ENCODE data around the gene CACNA2D4. TPM values are rescaled to one million over a fixed set of nuclear protein-coding genes. Genes with fewer than 3 reads are reported as not detected.

Gene CACNA2D4
- total RNA-seq, 1 experiment from 2014 or later: 0.37 TPM

- Histone ChIP-seq H3K4me3 (ENCODE audit: low read length) (no peak overlapping the region), H3K27ac (ENCODE audit: low read length) (no peak overlapping the region), H2AFZ (ENCODE audit: low read length) (no peak overlapping the region), H3K36me3 (ENCODE audit: insufficient read depth, low read length) (no peaks in the 10 kb centered on the region), H3K4me1 (ENCODE audit: low read length) (no peaks in the 10 kb centered on the region), H3K79me2 (ENCODE audit: low read length) (no peaks in the 10 kb centered on the region), H3K9me3 (ENCODE audit: low read length) (no peaks in the 10 kb centered on the region), H4K20me1 (ENCODE audit: insufficient read depth, low read depth, low read length) (no peaks in the 10 kb centered on the region), H3K4me2 (ENCODE audit: low read depth, low read length, poor library complexity, severe bottlenecking) (no peak overlapping the region), H3K9ac (ENCODE audit: low read length) (no peak overlapping the region), H3K9me2 (replicated peaks; ENCODE audit: insufficient read depth, low read length) (no peaks in the 10 kb centered on the region), H3K27me3 (ENCODE audit: low read length) (no peaks in the 10 kb centered on the region)
- DNase-seq: no peak
Measured at GRCh38 chr12:1870086-1870485, 48.4 kb downstream of the CACNA2D4 start.

DNA sequence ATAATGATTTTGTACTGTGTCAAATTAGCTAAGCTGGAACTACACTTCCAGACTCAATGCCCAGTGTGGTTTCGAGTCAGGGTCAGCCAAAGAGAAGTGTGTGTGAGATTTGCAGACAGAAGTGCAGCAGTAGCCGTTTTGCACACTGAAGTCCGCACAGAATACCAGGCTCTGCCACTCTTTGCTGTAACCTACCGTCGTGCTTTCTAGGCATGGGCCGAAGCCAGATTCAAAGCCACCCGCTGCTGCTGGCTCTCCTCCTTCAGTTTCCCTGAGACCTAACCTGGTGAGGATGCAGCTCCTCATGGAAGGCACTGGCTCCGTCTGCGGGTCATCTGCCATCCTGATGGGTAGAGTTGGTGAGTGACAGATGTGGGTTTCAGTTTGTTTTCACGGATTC is 49.3 kb downstream of the CACNA2D4 start:
- H3K9me3 ChIP-seq (ENCODE audit: low read length): no peaks in the 10 kb centered on the region
- H3K9me2 ChIP-seq (replicated peaks; ENCODE audit: insufficient read depth, low read length): no peaks in the 10 kb centered on the region
- no peak overlapping the region for H3K9ac ChIP-seq (ENCODE audit: low read length)
- H3K36me3 ChIP-seq (ENCODE audit: insufficient read depth, low read length): no peaks in the 10 kb centered on the region
- no peak overlapping the region for H3K4me3 ChIP-seq (ENCODE audit: low read length)
- H3K4me1 ChIP-seq (ENCODE audit: low read length): no peaks in the 10 kb centered on the region
- H4K20me1 ChIP-seq (ENCODE audit: insufficient read depth, low read depth, low read length): no peaks in the 10 kb centered on the region
- no peak overlapping the region for H3K27ac ChIP-seq (ENCODE audit: low read length)
- no peak overlapping the region for H3K4me2 ChIP-seq (ENCODE audit: low read depth, low read length, poor library complexity, severe bottlenecking)
- H2AFZ ChIP-seq (ENCODE audit: low read length): no peak overlapping the region
- H3K27me3 ChIP-seq (ENCODE audit: low read length): no peaks in the 10 kb centered on the region
- H3K79me2 ChIP-seq (ENCODE audit: low read length): no peaks in the 10 kb centered on the region
- no peak for DNase-seq

GRCh38 chr12:1865284-1865866 is 53.1 kb downstream of the CACNA2D4 start:
- H3K27me3 ChIP-seq (ENCODE audit: low read length): no peaks in the 10 kb centered on the region
- no peaks in the 10 kb centered on the region for H3K9me3 ChIP-seq (ENCODE audit: low read length)
- no peaks in the 10 kb centered on the region for H4K20me1 ChIP-seq (ENCODE audit: insufficient read depth, low read depth, low read length)
- H3K4me3 ChIP-seq (ENCODE audit: low read length): no peak overlapping the region
- no peak overlapping the region for H3K9ac ChIP-seq (ENCODE audit: low read length)
- no peak for DNase-seq
- peaks cover 5% of the 10 kb centered on the region for H3K4me1 ChIP-seq (ENCODE audit: low read length)
- no peaks in the 10 kb centered on the region for H3K36me3 ChIP-seq (ENCODE audit: insufficient read depth, low read length)
- H3K27ac ChIP-seq (ENCODE audit: low read length): no peak overlapping the region
- no peaks in the 10 kb centered on the region for H3K9me2 ChIP-seq (replicated peaks; ENCODE audit: insufficient read depth, low read length)
- H3K4me2 ChIP-seq (ENCODE audit: low read depth, low read length, poor library complexity, severe bottlenecking): no peak overlapping the region
- no peak overlapping the region for H2AFZ ChIP-seq (ENCODE audit: low read length)
- no peaks in the 10 kb centered on the region for H3K79me2 ChIP-seq (ENCODE audit: low read length)

DNA sequence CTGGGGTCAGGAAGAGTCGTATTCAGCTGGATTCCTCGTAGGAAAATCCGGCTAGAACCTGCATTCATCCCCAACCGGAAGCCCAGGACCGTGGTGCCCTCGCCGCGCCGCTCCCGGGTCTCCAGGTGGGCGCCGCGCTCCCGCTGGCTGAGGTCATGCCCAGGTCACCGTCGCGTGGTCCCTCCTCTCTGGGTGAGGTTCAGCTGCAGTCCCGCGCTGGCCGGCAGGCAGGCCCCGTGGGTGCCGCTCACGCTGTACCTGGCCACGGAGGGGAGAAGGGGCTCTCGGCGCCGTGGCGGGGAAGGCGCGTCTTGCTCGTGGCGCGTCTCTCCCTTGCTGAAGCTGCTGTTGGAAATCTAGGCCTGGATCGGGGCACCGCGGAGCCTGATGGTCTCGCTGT is 53.6 kb downstream of the CACNA2D4 start:
- no peak overlapping the region for H3K4me2 ChIP-seq (ENCODE audit: low read depth, low read length, poor library complexity, severe bottlenecking)
- no peak overlapping the region for H3K9ac ChIP-seq (ENCODE audit: low read length)
- H3K79me2 ChIP-seq (ENCODE audit: low read length): no peaks in the 10 kb centered on the region
- no peaks in the 10 kb centered on the region for H3K36me3 ChIP-seq (ENCODE audit: insufficient read depth, low read length)
- peaks cover 5% of the 10 kb centered on the region for H3K4me1 ChIP-seq (ENCODE audit: low read length)
- no peaks in the 10 kb centered on the region for H3K27me3 ChIP-seq (ENCODE audit: low read length)
- no peak overlapping the region for H2AFZ ChIP-seq (ENCODE audit: low read length)
- no peaks in the 10 kb centered on the region for H4K20me1 ChIP-seq (ENCODE audit: insufficient read depth, low read depth, low read length)
- H3K9me2 ChIP-seq (replicated peaks; ENCODE audit: insufficient read depth, low read length): no peaks in the 10 kb centered on the region
- no peak overlapping the region for H3K27ac ChIP-seq (ENCODE audit: low read length)
- DNase-seq: no peak
- no peaks in the 10 kb centered on the region for H3K9me3 ChIP-seq (ENCODE audit: low read length)
- no peak overlapping the region for H3K4me3 ChIP-seq (ENCODE audit: low read length)

- no peaks in the 10 kb centered on the region for H3K79me2 ChIP-seq (ENCODE audit: low read length)
- peaks cover 5% of the 10 kb centered on the region for H3K4me1 ChIP-seq (ENCODE audit: low read length)
- H3K27me3 ChIP-seq (ENCODE audit: low read length): no peaks in the 10 kb centered on the region
- H3K27ac ChIP-seq (ENCODE audit: low read length): no peak overlapping the region
- no peak for DNase-seq
- no peak overlapping the region for H3K9ac ChIP-seq (ENCODE audit: low read length)
- H3K36me3 ChIP-seq (ENCODE audit: insufficient read depth, low read length): no peaks in the 10 kb centered on the region
- H3K9me3 ChIP-seq (ENCODE audit: low read length): no peaks in the 10 kb centered on the region
- no peak overlapping the region for H3K4me2 ChIP-seq (ENCODE audit: low read depth, low read length, poor library complexity, severe bottlenecking)
- H3K9me2 ChIP-seq (replicated peaks; ENCODE audit: insufficient read depth, low read length): no peaks in the 10 kb centered on the region
- no peak overlapping the region for H3K4me3 ChIP-seq (ENCODE audit: low read length)
- H2AFZ ChIP-seq (ENCODE audit: low read length): no peak overlapping the region
- no peaks in the 10 kb centered on the region for H4K20me1 ChIP-seq (ENCODE audit: insufficient read depth, low read depth, low read length)
Measured at GRCh38 chr12:1864456-1864855, 54.0 kb downstream of the CACNA2D4 start.

DNA sequence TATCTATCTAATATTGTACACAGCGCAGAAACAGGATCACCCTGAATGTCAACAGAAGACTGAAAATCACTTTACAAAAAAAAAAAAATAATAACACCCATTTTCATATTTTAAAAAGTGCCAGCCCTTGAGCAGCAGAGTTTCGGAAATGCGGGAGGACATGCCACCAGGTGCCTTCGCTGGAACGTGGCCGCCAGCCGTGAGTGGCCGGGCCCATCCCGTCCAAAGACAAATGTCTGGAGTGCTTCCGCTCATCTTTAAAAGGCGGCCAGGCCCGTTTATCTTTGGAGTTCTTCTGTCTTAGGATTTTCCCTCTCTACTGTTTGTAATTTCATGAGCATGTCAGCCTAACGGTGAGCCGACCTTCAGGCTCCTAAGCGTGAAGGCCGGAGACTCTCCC is 54.6 kb downstream of the CACNA2D4 start:
- Histone ChIP-seq H4K20me1 (ENCODE audit: insufficient read depth, low read depth, low read length) (no peaks in the 10 kb centered on the region), H3K9me2 (replicated peaks; ENCODE audit: insufficient read depth, low read length) (no peaks in the 10 kb centered on the region), H2AFZ (ENCODE audit: low read length) (no peak overlapping the region), H3K9me3 (ENCODE audit: low read length) (no peaks in the 10 kb centered on the region), H3K4me3 (ENCODE audit: low read length) (no peak overlapping the region), H3K36me3 (ENCODE audit: insufficient read depth, low read length) (no peaks in the 10 kb centered on the region), H3K27me3 (ENCODE audit: low read length) (no peaks in the 10 kb centered on the region), H3K4me2 (ENCODE audit: low read depth, low read length, poor library complexity, severe bottlenecking) (no peak overlapping the region), H3K27ac (ENCODE audit: low read length) (no peak overlapping the region), H3K79me2 (ENCODE audit: low read length) (no peaks in the 10 kb centered on the region), H3K4me1 (ENCODE audit: low read length) (peaks cover 5% of the 10 kb centered on the region), H3K9ac (ENCODE audit: low read length) (no peak overlapping the region)
- no peak for DNase-seq

DNA sequence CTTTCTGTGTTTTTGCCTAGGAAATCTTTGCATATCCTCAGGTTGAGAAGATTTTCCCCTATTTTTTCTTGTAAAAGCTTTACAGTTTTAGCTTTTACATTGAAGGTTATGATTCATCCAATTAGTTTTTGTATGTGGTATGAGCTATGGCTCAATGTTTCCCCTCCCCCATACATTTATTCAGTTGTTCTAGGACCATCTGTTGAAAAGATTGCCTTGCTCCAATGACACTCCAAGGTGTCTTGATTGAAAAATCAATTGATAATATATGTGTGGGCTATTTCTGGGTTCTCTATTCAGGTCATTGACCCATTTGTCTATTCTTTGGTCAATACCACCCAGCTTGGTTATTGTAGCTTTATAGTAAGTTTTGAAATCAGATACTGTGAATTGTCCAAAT is 55.5 kb downstream of the CACNA2D4 start:
- H3K4me1 ChIP-seq (ENCODE audit: low read length): peaks cover 5% of the 10 kb centered on the region
- H4K20me1 ChIP-seq (ENCODE audit: insufficient read depth, low read depth, low read length): no peaks in the 10 kb centered on the region
- H2AFZ ChIP-seq (ENCODE audit: low read length): no peak overlapping the region
- H3K27ac ChIP-seq (ENCODE audit: low read length): no peak overlapping the region
- no peak for DNase-seq
- H3K9me2 ChIP-seq (replicated peaks; ENCODE audit: insufficient read depth, low read length): no peaks in the 10 kb centered on the region
- no peaks in the 10 kb centered on the region for H3K9me3 ChIP-seq (ENCODE audit: low read length)
- no peak overlapping the region for H3K9ac ChIP-seq (ENCODE audit: low read length)
- H3K4me2 ChIP-seq (ENCODE audit: low read depth, low read length, poor library complexity, severe bottlenecking): no peak overlapping the region
- H3K36me3 ChIP-seq (ENCODE audit: insufficient read depth, low read length): no peaks in the 10 kb centered on the region
- H3K79me2 ChIP-seq (ENCODE audit: low read length): no peaks in the 10 kb centered on the region
- H3K27me3 ChIP-seq (ENCODE audit: low read length): no peaks in the 10 kb centered on the region
- no peak overlapping the region for H3K4me3 ChIP-seq (ENCODE audit: low read length)

GRCh38 chr12:1859643-1860042 is 58.8 kb downstream of the CACNA2D4 start:
- no peak overlapping the region for H3K4me2 ChIP-seq (ENCODE audit: low read depth, low read length, poor library complexity, severe bottlenecking)
- no peaks in the 10 kb centered on the region for H3K79me2 ChIP-seq (ENCODE audit: low read length)
- H2AFZ ChIP-seq (ENCODE audit: low read length): no peak overlapping the region
- H3K27ac ChIP-seq (ENCODE audit: low read length): no peak overlapping the region
- peaks cover 5% of the 10 kb centered on the region for H3K4me1 ChIP-seq (ENCODE audit: low read length)
- no peak overlapping the region for H3K4me3 ChIP-seq (ENCODE audit: low read length)
- DNase-seq: no peak
- H3K27me3 ChIP-seq (ENCODE audit: low read length): no peaks in the 10 kb centered on the region
- no peaks in the 10 kb centered on the region for H3K36me3 ChIP-seq (ENCODE audit: insufficient read depth, low read length)
- no peak overlapping the region for H3K9ac ChIP-seq (ENCODE audit: low read length)
- no peaks in the 10 kb centered on the region for H4K20me1 ChIP-seq (ENCODE audit: insufficient read depth, low read depth, low read length)
- H3K9me3 ChIP-seq (ENCODE audit: low read length): no peaks in the 10 kb centered on the region
- H3K9me2 ChIP-seq (replicated peaks; ENCODE audit: insufficient read depth, low read length): no peaks in the 10 kb centered on the region

GRCh38 chr12:1858456-1858855 is 60.0 kb downstream of the CACNA2D4 start:
- Histone ChIP-seq H3K36me3 (ENCODE audit: insufficient read depth, low read length) (no peaks in the 10 kb centered on the region), H3K4me3 (ENCODE audit: low read length) (no peak overlapping the region), H2AFZ (ENCODE audit: low read length) (no peak overlapping the region), H3K27ac (ENCODE audit: low read length) (no peak overlapping the region), H3K9me3 (ENCODE audit: low read length) (no peaks in the 10 kb centered on the region), H3K9me2 (replicated peaks; ENCODE audit: insufficient read depth, low read length) (no peaks in the 10 kb centered on the region), H3K9ac (ENCODE audit: low read length) (no peak overlapping the region), H3K4me2 (ENCODE audit: low read depth, low read length, poor library complexity, severe bottlenecking) (no peak overlapping the region), H3K4me1 (ENCODE audit: low read length) (peaks cover 5% of the 10 kb centered on the region), H3K79me2 (ENCODE audit: low read length) (no peaks in the 10 kb centered on the region), H4K20me1 (ENCODE audit: insufficient read depth, low read depth, low read length) (no peaks in the 10 kb centered on the region), H3K27me3 (ENCODE audit: low read length) (no peaks in the 10 kb centered on the region)
- no peak for DNase-seq
